CD8-positive, alpha-beta memory T cell (primary cell): Measurements from ENCODE around the gene PALD1. TPM values are rescaled to one million over a fixed set of nuclear protein-coding genes. Genes with fewer than 3 reads are reported as not detected.

Experiments used
- CTCF ChIA-PET: fragments of 350-600 bp; sonication (Branson Sonifier 250); formaldehyde crosslinking; loops from one replicate; lab custom pipeline; 2021; ENCODE audit warnings: antibody characterized with exemption; lab: Charles Lee
- POLR2A ChIA-PET: fragments of 350-600 bp; sonication (Branson Sonifier 250); formaldehyde crosslinking; loops from one replicate; lab custom pipeline; 2021; ENCODE audit warnings: antibody characterized with exemption; lab: Charles Lee
- DNase-seq, 5 donors: peaks; one replicate each; pipeline versions ENCODE4 v3.0.0 to v3.0.0-alpha.2; 2020 to 2022; ENCODE audit warnings: mixed read lengths in 1 of 5
- H3K27ac ChIP-seq: one replicate; pipeline ENCODE4 v1.7.0; 2013; ENCODE audit warnings: low read depth, mild to moderate bottlenecking, low read length, moderate library complexity
- H3K27me3 ChIP-seq: 2 replicates; pipeline ENCODE4 v1.7.0; 2013; ENCODE audit warnings: low read length, mild to moderate bottlenecking; ENCODE audit not compliant: insufficient read depth, poor library complexity, severe bottlenecking
- H3K36me3 ChIP-seq: 2 replicates; pipeline ENCODE4 v1.7.0; 2013; ENCODE audit warnings: mild to moderate bottlenecking, low read length, moderate library complexity; ENCODE audit not compliant: insufficient read depth
- H3K4me1 ChIP-seq: 2 replicates; pipeline ENCODE4 v1.7.0; 2013; ENCODE audit warnings: mild to moderate bottlenecking, low read length, moderate library complexity; ENCODE audit not compliant: insufficient read depth
- H3K4me3 ChIP-seq: 2 replicates; pipeline ENCODE4 v1.7.0; 2013; ENCODE audit warnings: mild to moderate bottlenecking, low read length
- H3K9me3 ChIP-seq: 2 replicates; pipeline ENCODE4 v1.7.0; 2013; ENCODE audit warnings: mild to moderate bottlenecking, low read length
- H3K27ac Mint-ChIP-seq, 8 donors: one replicate each; pipeline ENCODE4 v1.8.0; 2020 to 2021; ENCODE audit warnings: mixed read lengths in 8 of 8, mild to moderate bottlenecking in 6 of 8, inconsistent platforms in 3 of 8, moderate library complexity in 3 of 8
- H3K27me3 Mint-ChIP-seq, 2 donors: one replicate each; pipeline ENCODE4 v1.8.0; 2020 to 2021; ENCODE audit warnings: mixed read lengths in 2 of 2, mild to moderate bottlenecking in 1 of 2, moderate library complexity in 1 of 2
- H3K36me3 Mint-ChIP-seq, 3 donors: one replicate each; pipeline ENCODE4 v1.8.0; 2020 to 2021; ENCODE audit warnings: mixed read lengths in 3 of 3, inconsistent platforms in 1 of 3, mild to moderate bottlenecking in 1 of 3
- H3K4me1 Mint-ChIP-seq, 3 donors: one replicate each; pipeline ENCODE4 v1.8.0; 2020 to 2021; ENCODE audit warnings: mixed read lengths in 3 of 3, inconsistent platforms in 1 of 3, mild to moderate bottlenecking in 1 of 3
- H3K4me3 Mint-ChIP-seq, 7 donors: one replicate each; pipeline ENCODE4 v1.8.0; 2020 to 2021; ENCODE audit warnings: mixed read lengths in 7 of 7, mild to moderate bottlenecking in 6 of 7, moderate library complexity in 4 of 7, inconsistent platforms in 2 of 7
- H3K9me3 Mint-ChIP-seq, 5 donors: one replicate each; pipeline ENCODE4 v1.8.0; 2020 to 2022; ENCODE audit warnings: mixed read lengths in 5 of 5, mild to moderate bottlenecking in 3 of 5, moderate library complexity in 2 of 5, inconsistent platforms in 1 of 5
- polyA plus RNA-seq: library from polyadenylated mRNA; unstranded; fragments of 300-500 nt; fragmentation: Illumina TruSeq; gene quantifications from one replicate; pipeline ENCODE4 v1.2.3, GENCODE V29; 2021
- total RNA-seq, 2 experiments: library from RNA; stranded (reverse); gene quantifications; one replicate each; pipeline ENCODE4 v1.2.3, GENCODE V29; 2021

PALD1 gene
- total and polyA plus RNA-seq, 3 experiments from 2014 or later, result 0.20 to 0.29 TPM; not detected in 1

DNA sequence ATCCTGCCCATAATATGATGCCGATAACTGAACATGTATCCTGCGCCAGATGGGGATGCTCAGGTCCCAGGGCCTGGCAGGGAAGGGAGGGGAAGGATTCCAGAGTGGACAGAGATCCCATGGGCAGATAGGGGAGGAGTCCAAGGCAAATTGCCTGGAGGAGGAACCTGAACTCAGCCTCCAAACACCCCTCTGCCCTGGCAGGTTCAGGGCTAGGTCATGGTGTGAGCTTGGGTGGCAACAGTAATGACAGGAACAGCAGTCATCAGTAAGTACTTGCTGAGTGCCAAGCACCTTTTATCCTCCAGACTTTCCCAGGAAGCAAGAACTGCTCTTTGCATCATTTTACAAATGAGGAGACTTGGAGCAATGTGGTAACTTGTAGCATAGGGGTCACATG lies 3.8 kb upstream of the PALD1 start:
- Mint-ChIP-seq H3K36me3 (no peaks in the 10 kb centered on the region), H3K4me1 (peaks cover 22 to 34% (median 27%) of the 10 kb centered on the region in 3 donors), H3K4me3 (peak overlapping the region in 2 of 7 donors; percentile 12), H3K9me3 (no peaks in the 10 kb centered on the region), H3K27me3 (peaks cover 25% of the 10 kb centered on the region in 2 donors), H3K27ac (no peak overlapping the region)
- no peak overlapping the region for H3K4me3 ChIP-seq
- peaks cover 26% of the 10 kb centered on the region for H3K4me1 ChIP-seq
- no peak for DNase-seq
- no peaks in the 10 kb centered on the region for H3K9me3 ChIP-seq
- H3K27me3 ChIP-seq, result peaks cover 8% of the 10 kb centered on the region
- ChIA-PET POLR2A (no interaction called here), CTCF (interaction anchor here (1.4 kb wide), 1 partner anchor 14 kb away, joined by 3 read pairs; no protein-coding TSS in a partner anchor)
- H3K36me3 ChIP-seq, result no peaks in the 10 kb centered on the region
- H3K27ac ChIP-seq, result no peak overlapping the region

DNA sequence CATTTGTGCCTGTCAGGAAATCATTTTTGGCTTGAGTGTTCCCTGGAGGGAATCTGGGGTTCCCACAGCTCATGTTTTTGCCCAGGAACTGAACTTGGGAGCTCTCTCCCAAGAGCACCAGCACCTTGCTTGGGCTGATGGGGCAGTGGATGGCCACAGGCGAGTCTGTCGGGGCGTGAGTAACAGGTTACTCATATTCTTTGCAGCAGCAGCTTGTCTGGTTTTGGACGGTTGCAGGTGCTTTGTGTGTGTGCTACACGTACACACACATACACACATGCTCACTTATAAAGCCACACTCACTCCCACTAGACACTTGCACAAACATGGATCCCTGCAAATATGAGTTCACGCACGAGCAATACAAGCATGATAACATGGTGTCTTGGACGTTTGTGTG lies 2.9 kb upstream of the PALD1 start:
- no peak for DNase-seq
- H3K9me3 Mint-ChIP-seq, result no peaks in the 10 kb centered on the region
- no peak overlapping the region for H3K27ac Mint-ChIP-seq
- POLR2A ChIA-PET, result no interaction called here
- H3K36me3 ChIP-seq, result no peaks in the 10 kb centered on the region
- peaks cover 35% of the 10 kb centered on the region for H3K4me1 ChIP-seq
- CTCF ChIA-PET, result no interaction called here
- no peak overlapping the region for H3K27ac ChIP-seq
- no peak overlapping the region for H3K4me3 Mint-ChIP-seq
- no peak overlapping the region for H3K4me3 ChIP-seq
- H3K36me3 Mint-ChIP-seq, result no peaks in the 10 kb centered on the region
- H3K9me3 ChIP-seq, result no peaks in the 10 kb centered on the region
- peaks cover 8% of the 10 kb centered on the region for H3K27me3 ChIP-seq
- peaks cover 30 to 43% (median 36%) of the 10 kb centered on the region in 3 donors for H3K4me1 Mint-ChIP-seq
- peaks cover 24 to 25% of the 10 kb centered on the region in 2 donors for H3K27me3 Mint-ChIP-seq

- Histone ChIP-seq H3K9me3 (no peaks in the 10 kb centered on the region), H3K4me3 (no peak overlapping the region), H3K27ac (no peak overlapping the region), H3K27me3 (peaks cover 8% of the 10 kb centered on the region), H3K36me3 (no peaks in the 10 kb centered on the region), H3K4me1 (peaks cover 39% of the 10 kb centered on the region)
- ChIA-PET POLR2A (no interaction called here), CTCF (interaction anchor here (1.2 kb wide), 2 partner anchors 13 to 15 kb away, joined by 3 to 4 read pairs; no protein-coding TSS in a partner anchor)
- H3K36me3 Mint-ChIP-seq, result no peaks in the 10 kb centered on the region
- H3K4me3 Mint-ChIP-seq, result peak overlapping the region in 2 of 7 donors; percentile 66 to 78
- H3K27ac Mint-ChIP-seq, result peak overlapping the region in 5 of 8 donors; percentile 2 to 55 (median 37)
- H3K9me3 Mint-ChIP-seq, result no peaks in the 10 kb centered on the region
- peaks cover 22 to 25% of the 10 kb centered on the region in 2 donors for H3K27me3 Mint-ChIP-seq
- DNase-seq, result no peak
- peaks cover 33 to 49% (median 39%) of the 10 kb centered on the region in 3 donors for H3K4me1 Mint-ChIP-seq
Observed at GRCh38 chr10:70476249-70477035, 2.1 kb upstream of the PALD1 start.

GRCh38 chr10:70477661-70478162 lies 855 bp upstream of the PALD1 start:
- Histone ChIP-seq H3K4me1 (peaks cover 39% of the 10 kb centered on the region), H3K27ac (no peak overlapping the region), H3K36me3 (no peaks in the 10 kb centered on the region), H3K27me3 (peaks cover 8% of the 10 kb centered on the region), H3K4me3 (peak overlapping the region; percentile 39), H3K9me3 (no peaks in the 10 kb centered on the region)
- peaks cover 33 to 52% (median 39%) of the 10 kb centered on the region in 3 donors for H3K4me1 Mint-ChIP-seq
- CTCF ChIA-PET, result interaction anchor here (1.2 kb wide), 2 partner anchors 14 to 16 kb away, joined by 3 to 4 read pairs; no protein-coding TSS in a partner anchor
- no peaks in the 10 kb centered on the region for H3K9me3 Mint-ChIP-seq
- H3K36me3 Mint-ChIP-seq, result no peaks in the 10 kb centered on the region
- H3K4me3 Mint-ChIP-seq, result peak overlapping the region; percentile 67 to 90 (median 73)
- H3K27me3 Mint-ChIP-seq, result peaks cover 20 to 25% of the 10 kb centered on the region in 2 donors
- peak; percentile 54 to 85 (median 78) for DNase-seq
- peak overlapping the region in 7 of 8 donors; percentile 25 to 80 (median 41) for H3K27ac Mint-ChIP-seq
- POLR2A ChIA-PET, result no interaction called here

DNA sequence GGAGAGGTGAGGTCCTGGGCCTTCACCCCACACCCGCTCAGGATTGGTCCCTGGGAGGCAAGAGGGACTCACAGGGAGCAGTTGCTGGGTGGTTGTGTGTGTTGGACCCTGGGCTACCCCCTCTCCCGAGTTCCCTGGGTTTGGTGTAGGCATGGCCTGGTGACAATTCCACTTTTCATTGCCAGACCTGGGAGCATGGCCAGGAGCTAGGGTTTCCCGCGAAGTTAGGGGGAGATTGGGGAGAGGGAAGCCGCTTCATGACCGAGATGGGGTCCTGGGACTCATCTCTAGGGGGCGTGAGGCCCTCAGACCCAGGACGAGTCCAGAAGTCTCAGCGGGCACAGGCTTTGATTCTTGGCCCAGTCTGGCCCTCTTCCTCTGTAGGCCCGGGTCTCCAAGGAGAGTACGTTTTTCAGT lies 606 bp downstream of the PALD1 start:
- H3K9me3 ChIP-seq, result no peaks in the 10 kb centered on the region
- ChIA-PET CTCF (no interaction called here), POLR2A (no interaction called here)
- DNase-seq, result no peak
- H3K27me3 ChIP-seq, result peaks cover 8% of the 10 kb centered on the region
- H3K36me3 ChIP-seq, result no peaks in the 10 kb centered on the region
- H3K9me3 Mint-ChIP-seq, result no peaks in the 10 kb centered on the region
- no peaks in the 10 kb centered on the region for H3K36me3 Mint-ChIP-seq
- peaks cover 39% of the 10 kb centered on the region for H3K4me1 ChIP-seq
- H3K27me3 Mint-ChIP-seq, result peaks cover 12 to 31% of the 10 kb centered on the region in 2 donors
- H3K4me1 Mint-ChIP-seq, result peaks cover 33 to 52% (median 39%) of the 10 kb centered on the region in 3 donors
- H3K4me3 Mint-ChIP-seq, result peak overlapping the region; percentile 40 to 86 (median 80)
- H3K27ac ChIP-seq, result no peak overlapping the region
- no peak overlapping the region for H3K27ac Mint-ChIP-seq
- no peak overlapping the region for H3K4me3 ChIP-seq

- ChIA-PET POLR2A (no interaction called here), CTCF (no interaction called here)
- no peak for DNase-seq
- peak overlapping the region in 4 of 8 donors; percentile 29 to 74 (median 67) for H3K27ac Mint-ChIP-seq
- no peak overlapping the region for H3K27ac ChIP-seq
- no peaks in the 10 kb centered on the region for H3K9me3 Mint-ChIP-seq
- H3K4me1 ChIP-seq, result peaks cover 39% of the 10 kb centered on the region
- H3K4me3 Mint-ChIP-seq, result peak overlapping the region; percentile 40 to 86 (median 80)
- peaks cover 8% of the 10 kb centered on the region for H3K27me3 ChIP-seq
- H3K4me1 Mint-ChIP-seq, result peaks cover 33 to 52% (median 39%) of the 10 kb centered on the region in 3 donors
- peak overlapping the region; percentile 32 for H3K4me3 ChIP-seq
- H3K27me3 Mint-ChIP-seq, result peaks cover 7 to 31% of the 10 kb centered on the region in 2 donors
- H3K36me3 ChIP-seq, result no peaks in the 10 kb centered on the region
- no peaks in the 10 kb centered on the region for H3K9me3 ChIP-seq
- no peaks in the 10 kb centered on the region for H3K36me3 Mint-ChIP-seq
Observed at GRCh38 chr10:70479626-70480238, 1.2 kb downstream of the PALD1 start.

GRCh38 chr10:70480239-70480861 lies 1.8 kb downstream of the PALD1 start:
- H3K9me3 ChIP-seq, result no peaks in the 10 kb centered on the region
- H3K9me3 Mint-ChIP-seq, result no peaks in the 10 kb centered on the region
- peak overlapping the region; percentile 40 to 84 (median 80) for H3K4me3 Mint-ChIP-seq
- POLR2A ChIA-PET, result no interaction called here
- H3K4me1 ChIP-seq, result peaks cover 39% of the 10 kb centered on the region
- H3K27ac Mint-ChIP-seq, result peak overlapping the region in 5 of 8 donors; percentile 7 to 74 (median 61)
- peaks cover 4 to 27% of the 10 kb centered on the region in 2 donors for H3K27me3 Mint-ChIP-seq
- peak in 2 of 5 donors; percentile 13 to 38 for DNase-seq
- CTCF ChIA-PET, result no interaction called here
- peaks cover 33 to 52% (median 39%) of the 10 kb centered on the region in 3 donors for H3K4me1 Mint-ChIP-seq
- no peaks in the 10 kb centered on the region for H3K36me3 Mint-ChIP-seq
- no peaks in the 10 kb centered on the region for H3K36me3 ChIP-seq
- peaks cover 8% of the 10 kb centered on the region for H3K27me3 ChIP-seq
- peak overlapping the region; percentile 32 for H3K4me3 ChIP-seq
- no peak overlapping the region for H3K27ac ChIP-seq
